Lower leg skin (tissue), 3 donors: ENCODE data around the gene GTF2H4.

Experiments used
- POLR2A ChIP-seq, 2 donors: fragments of 450-650 bp; IDR thresholded peaks; one replicate each; pipeline ENCODE4 v1.6.1; 2016 to 2017; ENCODE audit warnings: antibody characterized with exemption in 2 of 2, mild to moderate bottlenecking in 1 of 2, moderate library complexity in 1 of 2
- TF ChIP-seq, protein P1 (sequence below), 3 donors: fragments of 450-650 bp; IDR thresholded peaks; one replicate each; pipeline ENCODE4 v1.5.1; 2016; ENCODE audit warnings: antibody characterized with exemption in 3 of 3, mild to moderate bottlenecking in 3 of 3, moderate library complexity in 2 of 3

DNA sequence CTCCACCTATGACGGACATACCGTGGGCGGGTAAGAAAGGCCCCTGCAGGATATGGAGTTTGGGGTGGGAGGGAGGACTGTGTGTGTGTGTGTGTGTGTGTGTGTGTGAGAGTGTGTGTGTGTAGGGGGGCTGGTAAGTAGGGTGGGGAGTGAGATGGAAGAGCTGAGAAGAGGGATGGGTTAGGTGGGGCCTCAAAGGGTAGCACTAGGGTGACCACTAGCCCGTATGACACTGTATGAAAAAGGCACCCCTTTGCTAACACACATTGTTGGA lies 16.6 kb upstream of the GTF2H4 start:
- no peak for TF ChIP-seq POLR2A (IDR thresholded peaks at IDR 0.05)
- TF ChIP-seq, protein P1, sequence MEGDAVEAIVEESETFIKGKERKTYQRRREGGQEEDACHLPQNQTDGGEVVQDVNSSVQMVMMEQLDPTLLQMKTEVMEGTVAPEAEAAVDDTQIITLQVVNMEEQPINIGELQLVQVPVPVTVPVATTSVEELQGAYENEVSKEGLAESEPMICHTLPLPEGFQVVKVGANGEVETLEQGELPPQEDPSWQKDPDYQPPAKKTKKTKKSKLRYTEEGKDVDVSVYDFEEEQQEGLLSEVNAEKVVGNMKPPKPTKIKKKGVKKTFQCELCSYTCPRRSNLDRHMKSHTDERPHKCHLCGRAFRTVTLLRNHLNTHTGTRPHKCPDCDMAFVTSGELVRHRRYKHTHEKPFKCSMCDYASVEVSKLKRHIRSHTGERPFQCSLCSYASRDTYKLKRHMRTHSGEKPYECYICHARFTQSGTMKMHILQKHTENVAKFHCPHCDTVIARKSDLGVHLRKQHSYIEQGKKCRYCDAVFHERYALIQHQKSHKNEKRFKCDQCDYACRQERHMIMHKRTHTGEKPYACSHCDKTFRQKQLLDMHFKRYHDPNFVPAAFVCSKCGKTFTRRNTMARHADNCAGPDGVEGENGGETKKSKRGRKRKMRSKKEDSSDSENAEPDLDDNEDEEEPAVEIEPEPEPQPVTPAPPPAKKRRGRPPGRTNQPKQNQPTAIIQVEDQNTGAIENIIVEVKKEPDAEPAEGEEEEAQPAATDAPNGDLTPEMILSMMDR (IDR thresholded peaks at IDR 0.05): no peak
